HCT116 (cell line): Measurements from ENCODE around the gene MTFR2. TPM values are rescaled to one million over a fixed set of nuclear protein-coding genes. Genes with fewer than 3 reads are reported as not detected.

Experiments used
- ATAC-seq: fragments of 200-7000 bp; cut with Tn5 transposase; 2 replicates; pipeline ENCODE4 v1.9.1; 2020; ENCODE audit warnings: mild to moderate bottlenecking, moderate library complexity
- BruUV-seq: library from RNA; stranded (reverse); fragments of 400-500 nt; replicated peaks from 2 replicates; lab custom pipeline; 2021; lab: Mats Ljungman, UMichigan
- CTCF ChIA-PET: fragments of 300-600 bp; sonication (Branson Sonifier 250); formaldehyde crosslinking; loops from one replicate; lab custom pipeline; 2021; ENCODE audit warnings: antibody characterized with exemption; lab: Charles Lee
- POLR2A ChIA-PET: fragments of 300-600, 350-600 bp; sonication (Branson Sonifier 250); formaldehyde crosslinking; loops from one replicate; lab custom pipeline; 2021; ENCODE audit warnings: antibody characterized with exemption; lab: Charles Lee
- RAD21 ChIA-PET, 2 experiments: fragments of 300-600 bp; sonication (Branson Sonifier 250); formaldehyde crosslinking; loops; one replicate each; lab custom pipeline; 2023; ENCODE audit warnings: low total read pairs in 2 of 2; ENCODE audit not compliant: uncharacterized antibody in 2 of 2, unreplicated experiment in 2 of 2, low non-redundant PET in 1 of 2; lab: Charles Lee
- DNase-seq: peaks from one replicate; pipeline ENCODE4 v3.0.0-alpha.2; 2010; ENCODE audit warnings: low read depth, low spot score
- H2AFZ ChIP-seq: fragments of 200-600 bp; shearing (Covaris generic), sonication (generic); 2 replicates; pipeline ENCODE4 v1.6.1; 2017; ENCODE audit warnings: low read depth, mixed run types, mixed read lengths, antibody characterized with exemption, low read length; ENCODE audit not compliant: poor library complexity, severe bottlenecking
- H3K27ac ChIP-seq: 2 replicates; pipeline ENCODE4 v1.5.1; 2012; ENCODE audit warnings: low read depth, low read length
- H3K27me3 ChIP-seq: fragments of 200-600 bp; sonication (generic); 2 replicates; pipeline ENCODE4 v1.6.1; 2016; ENCODE audit warnings: mixed run types, low read length, mixed read lengths; ENCODE audit not compliant: insufficient read depth
- H3K36me3 ChIP-seq, 2 experiments: fragments of 200-500 bp in 1 of 2; fragments of 200-600 bp in 1 of 2; sonication (Bioruptor generic) in 1 of 2; sonication (generic) in 1 of 2; 2 replicates each; pipeline versions ENCODE4 v1.5.1 to v1.6.1; 2014 to 2016; ENCODE audit warnings: low read length in 2 of 2, inconsistent platforms in 1 of 2, mixed read lengths in 1 of 2, mixed run types in 1 of 2; ENCODE audit not compliant: insufficient read depth in 2 of 2, control insufficient read depth in 1 of 2
- H3K4me1 ChIP-seq, 2 experiments: fragments of 200-600 bp in 1 of 2; sonication (generic) in 1 of 2; 2 replicates each; pipeline versions ENCODE4 v1.5.1 to v1.6.1; 2012 to 2017; ENCODE audit warnings: low read length in 2 of 2, inconsistent platforms in 1 of 2, mild to moderate bottlenecking in 1 of 2, mixed read lengths in 1 of 2, mixed run types in 1 of 2, moderate library complexity in 1 of 2; ENCODE audit not compliant: insufficient read depth in 2 of 2, control insufficient read depth in 1 of 2
- H3K4me2 ChIP-seq: fragments of 200-600 bp; sonication (generic); 2 replicates; pipeline ENCODE4 v1.6.1; 2017; ENCODE audit warnings: mixed run types, low read length, mixed read lengths
- H3K4me3 ChIP-seq, 2 experiments: fragments of 200-600 bp in 1 of 2; sonication (generic) in 1 of 2; replicated peaks in 1 of 2; 2 replicates each; pipeline ENCODE4 v1.5.1; 2011 to 2016; ENCODE audit warnings: low read length in 2 of 2, control low read depth in 1 of 2, low read depth in 1 of 2, mild to moderate bottlenecking in 1 of 2, mixed read lengths in 1 of 2, mixed run types in 1 of 2
- H3K79me2 ChIP-seq: fragments of 200-600 bp; sonication (generic); 2 replicates; pipeline ENCODE4 v1.6.1; 2017; ENCODE audit warnings: mild to moderate bottlenecking, mixed run types, low read length, moderate library complexity, mixed read lengths; ENCODE audit not compliant: insufficient read depth
- H3K9ac ChIP-seq: fragments of 200-600 bp; sonication (generic); 2 replicates; pipeline ENCODE4 v1.6.1; 2016; ENCODE audit warnings: low read length, mixed read lengths
- H3K9me2 ChIP-seq: fragments of 200-600 bp; sonication (generic), shearing (Covaris generic); 2 replicates; pipeline ENCODE4 v1.6.1; 2017; ENCODE audit warnings: mixed run types, mild to moderate bottlenecking, moderate library complexity; ENCODE audit not compliant: insufficient read depth
- H3K9me3 ChIP-seq, 2 experiments: fragments of 200-500 bp in 1 of 2; fragments of 200-600 bp in 1 of 2; sonication (Bioruptor generic) in 1 of 2; sonication (generic) in 1 of 2; 2 replicates each; pipeline ENCODE4 v1.6.1; 2014 to 2017; ENCODE audit warnings: low read length in 2 of 2, mixed read lengths in 2 of 2, inconsistent platforms in 1 of 2, low read depth in 1 of 2, mild to moderate bottlenecking in 1 of 2, mixed run types in 1 of 2, moderate library complexity in 1 of 2; ENCODE audit not compliant: control insufficient read depth in 1 of 2, insufficient read depth in 1 of 2
- H4K20me1 ChIP-seq: fragments of 200-600 bp; sonication (generic), shearing (Covaris generic); 2 replicates; pipeline ENCODE4 v1.6.1; 2017; ENCODE audit warnings: mixed run types, mild to moderate bottlenecking, moderate library complexity; ENCODE audit not compliant: insufficient read depth
- CBX3 ChIP-seq: IDR thresholded peaks from 2 replicates; pipeline ENCODE4 v1.6.1; 2012; ENCODE audit warnings: low read depth
- JUND ChIP-seq: IDR thresholded peaks from 2 replicates; pipeline ENCODE4 v1.6.1; 2012
- POLR2AphosphoS5 ChIP-seq: IDR thresholded peaks from 2 replicates; pipeline ENCODE4 v1.6.1; 2011; ENCODE audit warnings: mild to moderate bottlenecking, low read depth, low read length, moderate library complexity
- SRF ChIP-seq: IDR thresholded peaks from 2 replicates; pipeline ENCODE4 v1.6.1; 2012; ENCODE audit warnings: low read depth
- YY1 ChIP-seq: IDR thresholded peaks from 2 replicates; pipeline ENCODE4 v1.6.1; 2011; ENCODE audit warnings: low read length, low read depth, moderate library complexity, mild to moderate bottlenecking; ENCODE audit not compliant: insufficient replicate concordance; ENCODE audit errors: extremely low read depth
- ZNF274 ChIP-seq: fragments of 200-500 bp; sonication (Bioruptor generic); IDR thresholded peaks from 2 replicates; pipeline ENCODE4 v1.6.1; 2014; ENCODE audit warnings: mild to moderate bottlenecking, low read depth, low read length, inconsistent platforms
- intact Hi-C: fragments of 100-400 bp; cut with micrococcal nuclease; formaldehyde crosslinking; loops from 2 replicates; pipeline ENCODE4 v1.10.0; 2022
- total RNA-seq: library from RNA; stranded (reverse); gene quantifications from one replicate; pipeline ENCODE4 v1.2.1, GENCODE V29; 2021; ENCODE audit not compliant: unreplicated experiment

MTFR2 gene
- total RNA-seq, 1 experiment from 2014 or later: 13.2 TPM

DNA sequence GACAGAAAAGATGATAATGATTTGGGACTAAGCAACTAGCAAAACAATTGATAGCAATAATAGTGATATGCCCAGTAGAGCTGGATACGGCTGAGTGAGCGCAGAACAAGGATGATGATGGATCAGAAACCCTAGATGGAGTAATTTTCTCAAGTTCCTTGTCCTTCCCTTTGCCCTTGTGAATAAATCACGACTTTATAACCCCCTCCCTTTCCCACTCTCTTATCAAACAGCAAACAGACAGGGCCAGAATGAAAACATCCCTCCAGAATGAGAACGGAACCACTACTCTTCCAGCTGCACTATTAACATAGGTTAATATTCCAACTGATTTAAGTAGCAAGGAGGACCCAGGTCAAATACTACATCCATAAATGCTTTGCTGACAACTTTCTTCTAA lies 1.3 kb upstream of the MTFR2 start:
- peaks cover 3 to 16% of the 10 kb centered on the region in 2 experiments for H3K4me1 ChIP-seq
- H3K27me3 ChIP-seq: no peaks in the 10 kb centered on the region
- no peak for TF ChIP-seq POLR2AphosphoS5
- no peak for TF ChIP-seq JUND
- no peak for TF ChIP-seq SRF
- TF ChIP-seq CBX3: no peak
- TF ChIP-seq ZNF274: no peak
- TF ChIP-seq, all 23 proteins: peak for 0
- Histone ChIP-seq H3K9me3 (no peaks in the 10 kb centered on the region), H3K36me3 (no peaks in the 10 kb centered on the region), H3K9ac (peak overlapping the region; percentile 86; the same call in 1 of the 2 replicates), H2AFZ (no peak overlapping the region), H4K20me1 (0 out of 2 replicates have a peak, but pooled peaks cover 4% of the 10 kb centered on the region), H3K9me2 (no peaks in the 10 kb centered on the region), H3K4me2 (peak overlapping the region; percentile 87), H3K79me2 (peaks cover 32% of the 10 kb centered on the region), H3K4me3 (peak overlapping the region in 1 of 2 experiments; percentile 90; a peak in 3 of 4 replicates), H3K27ac (no peak overlapping the region)
- ChIA-PET RAD21 (no interaction called here), CTCF (interaction anchor here (1.1 to 2.2 kb wide), 3 partner anchors 296 to 342 kb away, joined by 3 to 6 read pairs (median 5); partner anchors contain the start of gene MAP7), POLR2A (interaction anchor here (4.6 kb wide), 1 partner anchor 38 kb away, joined by 31 read pairs; the partner anchor contains the start of gene BCLAF1)
- intact Hi-C loops: loop anchor here (1.0 kb wide), 1 partner anchor 299 kb away; the partner anchor contains the start of gene MAP7
- DNase-seq (no peak), ATAC-seq (no peak)
- no TSS peak for BruUV-seq

DNA sequence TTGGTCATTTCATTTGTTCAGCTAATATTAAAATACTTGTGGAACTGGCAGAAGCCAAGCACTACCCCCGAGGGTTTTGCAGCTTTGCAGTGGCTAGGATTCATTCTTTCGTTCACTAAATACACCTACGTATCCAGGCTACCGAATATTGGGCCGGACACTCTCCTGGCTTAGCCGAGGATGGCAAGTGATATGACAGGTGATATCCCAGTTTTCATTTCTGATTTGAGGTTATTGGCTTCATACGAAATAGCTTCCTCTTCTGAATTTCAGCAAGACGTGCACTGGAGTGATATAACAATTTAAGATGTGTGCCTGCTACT lies 536 bp upstream of the MTFR2 start:
- intact Hi-C loops: loop anchor here (1.0 kb wide), 2 partner anchors 39 to 300 kb away; partner anchors contain the start of genes BCLAF1 and MAP7
- H3K79me2 ChIP-seq: peaks cover 33% of the 10 kb centered on the region

More for the DNA sequence above, 536 bp upstream of the MTFR2 start:
- Histone ChIP-seq H3K4me1 (peaks cover 3 to 16% of the 10 kb centered on the region in 2 experiments), H3K4me3 (peak overlapping the region; percentile 90 to 92), H3K36me3 (no peaks in the 10 kb centered on the region; a peak in 1 of 4 replicates), H3K9ac (peak overlapping the region; percentile 86), H3K9me3 (no peaks in the 10 kb centered on the region), H3K9me2 (no peaks in the 10 kb centered on the region), H3K4me2 (peak overlapping the region; percentile 87), H3K27ac (peak overlapping the region; percentile 38; the same call in 1 of the 2 replicates), H4K20me1 (0 out of 2 replicates have a peak, but pooled peaks cover 4% of the 10 kb centered on the region), H2AFZ (no peak overlapping the region), H3K27me3 (no peaks in the 10 kb centered on the region)
- no peak for TF ChIP-seq YY1
- peak; percentile 27; the same call in 1 of the 2 replicates for TF ChIP-seq JUND
- TF ChIP-seq SRF: peak; percentile 14; the same call in 1 of the 2 replicates
- RAD21 ChIA-PET: no interaction called here
- TSS peak; percentile 74 for BruUV-seq
- DNase-seq (no peak), ATAC-seq (peak; percentile 30)
- CTCF ChIA-PET: interaction anchor here (1.1 to 2.2 kb wide), 3 partner anchors 297 to 341 kb away, joined by 3 to 6 read pairs (median 5); partner anchors contain the start of gene MAP7
- POLR2A ChIA-PET: interaction anchor here (1.0 to 4.6 kb wide), 3 partner anchors 9 to 38 kb away, joined by 3 to 31 read pairs (median 4); partner anchors contain the start of gene BCLAF1
